ENCODE measurements around the gene NEK6.
"Not testable (repeated sequence)": the region's sequence is repeated elsewhere in the genome, so short reads cannot be mapped to it uniquely, and the experiment has no call there.

NEK6 gene

GRCh38 chr9:124228516-124228915 is 29.2 kb upstream of the NEK6 start:
- no peak for DNase-seq (ENCODE audit: low spot score)

- DNase-seq (ENCODE audit: low spot score), result no peak
These were observed 26.5 kb upstream of the NEK6 start for GRCh38 chr9:124231095-124231737.

- no peak for DNase-seq (ENCODE audit: low spot score)
These were observed 19.1 kb upstream of the NEK6 start for GRCh38 chr9:124238546-124239140.

- DNase-seq (ENCODE audit: low spot score), result no peak
These were observed 18.3 kb upstream of the NEK6 start for GRCh38 chr9:124239249-124240073.

GRCh38 chr9:124242331-124243194 is 15.2 kb upstream of the NEK6 start:
- no peak for DNase-seq (ENCODE audit: low spot score)

- DNase-seq (ENCODE audit: low spot score), result not testable (repeated sequence)
These were observed 10.4 kb upstream of the NEK6 start for GRCh38 chr9:124247393-124247792.

GRCh38 chr9:124248066-124248465 is 9.7 kb upstream of the NEK6 start:
- DNase-seq (ENCODE audit: low spot score), result no peak

GRCh38 chr9:124248960-124249359 is 8.8 kb upstream of the NEK6 start:
- no peak for DNase-seq (ENCODE audit: low spot score)

- no peak for DNase-seq (ENCODE audit: low spot score)
These were observed 6.5 kb upstream of the NEK6 start for GRCh38 chr9:124251204-124251603.

GRCh38 chr9:124251605-124252378 is 6.0 kb upstream of the NEK6 start:
- DNase-seq (ENCODE audit: low spot score), result no peak

- DNase-seq (ENCODE audit: low spot score), result not testable (repeated sequence)
These were observed 4.9 kb upstream of the NEK6 start for GRCh38 chr9:124252878-124253277.

- DNase-seq (ENCODE audit: low spot score), result no peak
These were observed 3.5 kb upstream of the NEK6 start for GRCh38 chr9:124254261-124254682.

- DNase-seq (ENCODE audit: low spot score), result no peak
These were observed 2.5 kb upstream of the NEK6 start for GRCh38 chr9:124255222-124255621.

GRCh38 chr9:124256517-124257069 is 1.2 kb upstream of the NEK6 start:
- no peak for DNase-seq (ENCODE audit: low spot score)

- no peak for DNase-seq (ENCODE audit: low spot score)
These were observed 492 bp upstream of the NEK6 start for GRCh38 chr9:124257070-124257843.

- DNase-seq (ENCODE audit: low spot score), result peak; percentile 69
These were observed 933 bp downstream of the NEK6 start for GRCh38 chr9:124258607-124259157.

- no peak for DNase-seq (ENCODE audit: low spot score)
These were observed 1.5 kb downstream of the NEK6 start for GRCh38 chr9:124259158-124259808.

GRCh38 chr9:124260769-124261603 is 3.2 kb downstream of the NEK6 start:
- no peak for DNase-seq (ENCODE audit: low spot score)
